Astrocyte of the cerebellum (primary cell): Measurements from ENCODE around the gene BBS1.
"Not testable (repeated sequence)": the region's sequence is repeated elsewhere in the genome, so short reads cannot be mapped to it uniquely, and the experiment has no call there.

Experiments
- DNase-seq: peaks from one replicate; pipeline ENCODE4 v3.0.0-alpha.2; 2011; ENCODE audit warnings: low read depth
- H3K4me3 ChIP-seq: 2 replicates; pipeline ENCODE4 v1.5.1; 2011; ENCODE audit warnings: mild to moderate bottlenecking, low read depth, low read length, moderate library complexity
- in situ Hi-C: cut with HindIII; loops from 2 replicates; pipeline ENCODE4 v1.10.0; 2017; ENCODE audit warnings: low sequenced_read_pairs
- TF ChIP-seq, protein P1 (sequence below): IDR thresholded peaks from 2 replicates; pipeline ENCODE4 v1.5.1; 2012; ENCODE audit warnings: low read length, low read depth, moderate library complexity, mild to moderate bottlenecking; ENCODE audit errors: missing control alignments

The BBS1 gene

DNA sequence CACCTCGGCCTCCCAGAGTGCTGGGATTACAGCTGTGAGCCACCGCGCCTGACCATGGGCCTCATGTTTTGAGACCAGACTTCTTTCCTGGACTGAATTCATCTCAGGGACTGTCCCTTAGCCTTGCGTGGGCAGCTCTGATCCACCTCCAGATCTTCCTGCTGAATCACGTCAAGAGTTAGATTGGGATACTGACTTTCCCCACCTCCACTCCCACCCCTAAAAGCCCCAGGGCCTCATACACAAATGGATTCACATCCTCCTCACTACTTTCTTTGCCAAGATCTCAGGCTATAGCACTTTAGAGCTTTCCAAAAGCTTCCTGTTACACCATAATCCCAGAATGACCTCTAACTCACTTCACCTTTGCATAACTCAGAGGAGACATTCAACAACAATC is 70.4 kb downstream of the BBS1 start:
- DNase-seq, result no peak
- H3K4me3 ChIP-seq, result no peak overlapping the region
- TF ChIP-seq, protein P1, sequence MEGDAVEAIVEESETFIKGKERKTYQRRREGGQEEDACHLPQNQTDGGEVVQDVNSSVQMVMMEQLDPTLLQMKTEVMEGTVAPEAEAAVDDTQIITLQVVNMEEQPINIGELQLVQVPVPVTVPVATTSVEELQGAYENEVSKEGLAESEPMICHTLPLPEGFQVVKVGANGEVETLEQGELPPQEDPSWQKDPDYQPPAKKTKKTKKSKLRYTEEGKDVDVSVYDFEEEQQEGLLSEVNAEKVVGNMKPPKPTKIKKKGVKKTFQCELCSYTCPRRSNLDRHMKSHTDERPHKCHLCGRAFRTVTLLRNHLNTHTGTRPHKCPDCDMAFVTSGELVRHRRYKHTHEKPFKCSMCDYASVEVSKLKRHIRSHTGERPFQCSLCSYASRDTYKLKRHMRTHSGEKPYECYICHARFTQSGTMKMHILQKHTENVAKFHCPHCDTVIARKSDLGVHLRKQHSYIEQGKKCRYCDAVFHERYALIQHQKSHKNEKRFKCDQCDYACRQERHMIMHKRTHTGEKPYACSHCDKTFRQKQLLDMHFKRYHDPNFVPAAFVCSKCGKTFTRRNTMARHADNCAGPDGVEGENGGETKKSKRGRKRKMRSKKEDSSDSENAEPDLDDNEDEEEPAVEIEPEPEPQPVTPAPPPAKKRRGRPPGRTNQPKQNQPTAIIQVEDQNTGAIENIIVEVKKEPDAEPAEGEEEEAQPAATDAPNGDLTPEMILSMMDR, result no peak
- in situ Hi-C loops, result no loop called here

GRCh38 chr11:66581261-66581660 is 70.8 kb downstream of the BBS1 start:
- no peak overlapping the region for H3K4me3 ChIP-seq
- TF ChIP-seq, protein P1, result no peak
- in situ Hi-C loops, result no loop called here
- DNase-seq, result no peak

DNA sequence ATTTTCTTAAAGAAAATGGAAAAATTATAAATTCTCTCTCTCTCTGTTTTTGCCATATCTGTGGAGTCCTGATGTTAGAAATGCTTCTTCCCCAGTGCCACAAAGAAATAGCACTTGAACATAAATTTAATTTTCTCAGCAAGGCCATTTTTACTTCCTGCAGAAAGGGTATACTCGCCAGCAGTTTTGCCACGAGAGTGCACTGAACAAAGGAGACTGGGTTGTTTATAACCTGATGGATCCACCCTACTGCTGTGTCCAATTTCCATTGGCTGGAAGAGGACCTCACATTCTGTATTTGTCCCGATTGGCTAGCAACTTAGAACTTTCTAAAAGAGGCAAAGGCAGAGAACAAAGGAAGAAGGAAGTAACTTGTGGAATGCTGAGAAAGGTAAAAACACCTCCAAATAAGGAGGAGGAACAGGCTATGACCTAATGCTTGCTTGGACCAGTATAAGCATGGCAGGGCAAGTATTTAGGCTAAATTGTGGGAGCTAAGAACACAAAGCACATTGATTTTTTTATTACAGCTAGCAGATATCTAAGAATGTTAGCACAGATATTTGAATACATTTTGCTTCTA is 72.2 kb downstream of the BBS1 start:
- in situ Hi-C loops, H3K4me3 ChIP-seq, DNase-seq: not testable (repeated sequence)
